Mucosa of stomach (tissue), 1 donor: Measurements from ENCODE around the gene GPRC5A.

ENCODE experiments used
- H3K27me3 ChIP-seq: one replicate; pipeline ENCODE4 v1.7.0; 2013; ENCODE audit warnings: mild to moderate bottlenecking, low read length; ENCODE audit not compliant: control insufficient read depth, insufficient read depth
- H3K36me3 ChIP-seq: one replicate; pipeline ENCODE4 v1.7.0; 2013; ENCODE audit warnings: low read length; ENCODE audit not compliant: control insufficient read depth, insufficient read depth
- H3K4me1 ChIP-seq: one replicate; pipeline ENCODE4 v1.7.0; 2013; ENCODE audit warnings: mild to moderate bottlenecking, low read length; ENCODE audit not compliant: control insufficient read depth, insufficient read depth
- H3K4me3 ChIP-seq: one replicate; pipeline ENCODE4 v1.7.0; 2013; ENCODE audit warnings: low read length
- H3K9ac ChIP-seq: one replicate; pipeline ENCODE4 v1.7.0; 2013; ENCODE audit warnings: mild to moderate bottlenecking, low read length, moderate library complexity
- H3K9me3 ChIP-seq: one replicate; pipeline ENCODE4 v1.7.0; 2013; ENCODE audit warnings: mild to moderate bottlenecking, low read length, moderate library complexity; ENCODE audit not compliant: control insufficient read depth
- donor health status: Pancreatic carcinoma.

The GPRC5A gene

DNA sequence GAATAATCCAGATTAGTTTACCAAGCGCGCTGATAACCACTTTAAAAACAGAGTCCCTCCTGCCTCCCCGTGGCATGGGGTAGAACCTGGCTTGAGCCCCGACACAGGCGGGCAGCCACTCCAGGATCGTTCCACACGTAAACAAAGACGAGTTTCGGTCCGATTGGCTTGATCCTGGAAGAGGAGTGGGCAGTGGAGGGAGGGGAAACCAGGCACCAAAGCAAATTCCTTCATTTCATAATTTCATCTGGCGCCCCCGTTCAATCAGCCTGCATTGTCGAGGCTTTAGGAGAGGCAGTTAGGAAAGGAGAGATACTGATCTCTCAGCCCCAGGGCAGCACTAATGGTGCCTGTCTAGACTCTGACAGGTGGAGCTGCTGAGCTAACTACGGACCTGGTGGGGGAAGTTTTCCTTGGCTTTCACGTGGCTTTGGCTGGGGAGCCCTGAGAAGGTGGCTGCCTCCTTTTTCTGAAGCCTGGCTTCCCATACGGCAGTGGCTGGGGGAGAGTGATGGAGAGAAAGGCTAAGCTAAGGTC, 751 bp upstream of the GPRC5A start:
- peak overlapping the region; percentile 92 for H3K9ac ChIP-seq
- peaks cover 7% of the 10 kb centered on the region for H3K27me3 ChIP-seq
- no peaks in the 10 kb centered on the region for H3K36me3 ChIP-seq
- peaks cover 20% of the 10 kb centered on the region for H3K4me1 ChIP-seq
- no peaks in the 10 kb centered on the region for H3K9me3 ChIP-seq
- peak overlapping the region; percentile 79 for H3K4me3 ChIP-seq

DNA sequence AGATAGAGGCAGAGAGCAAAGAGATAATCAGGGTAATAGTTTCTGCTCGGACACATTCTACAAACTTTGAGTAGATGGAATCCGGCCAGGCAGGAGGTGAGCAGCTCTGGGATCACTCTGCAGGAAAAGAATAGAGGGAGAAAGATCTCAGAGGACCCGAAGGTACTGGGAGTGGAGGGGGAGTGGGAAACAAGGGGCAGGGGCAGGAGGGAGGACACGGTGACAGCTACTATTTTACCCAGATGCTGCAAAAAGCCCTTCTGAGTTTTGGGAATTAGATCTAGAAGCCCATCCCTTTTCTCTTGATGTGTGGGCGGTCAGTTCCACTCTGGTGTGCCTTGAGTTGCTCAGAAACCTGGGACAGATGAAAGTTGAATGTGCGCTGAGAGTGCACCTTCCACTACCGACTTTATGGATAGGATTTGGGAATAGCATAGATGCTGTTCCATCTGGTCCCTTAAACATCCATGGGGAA, 556 bp downstream of the GPRC5A start:
- Histone ChIP-seq H3K4me1 (peaks cover 14% of the 10 kb centered on the region), H3K4me3 (peak overlapping the region; percentile 79), H3K36me3 (no peaks in the 10 kb centered on the region), H3K27me3 (peaks cover 7% of the 10 kb centered on the region), H3K9me3 (no peaks in the 10 kb centered on the region), H3K9ac (peak overlapping the region; percentile 92)

DNA sequence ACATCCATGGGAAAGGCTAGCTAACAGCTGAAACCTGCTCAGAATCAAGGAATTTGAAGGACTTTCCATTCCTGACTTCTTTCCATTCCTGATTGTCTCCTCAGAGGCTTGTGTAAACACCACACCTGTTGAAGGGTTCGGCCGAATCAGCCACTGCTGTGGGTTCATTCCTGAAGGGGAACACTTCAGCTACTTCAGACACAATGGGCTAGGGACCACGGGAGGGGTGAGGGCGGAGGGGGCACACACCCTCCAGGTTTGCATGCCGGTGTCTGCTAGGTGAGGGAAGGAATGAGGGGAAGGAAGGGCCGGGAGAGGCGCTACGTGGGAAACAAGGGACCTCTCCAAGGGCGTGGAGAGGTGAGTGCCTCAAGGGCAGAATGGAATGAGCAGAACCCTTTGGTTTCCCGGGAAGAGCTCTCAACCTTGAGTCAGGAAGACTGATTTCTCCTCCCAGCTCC, 1.3 kb downstream of the GPRC5A start:
- H3K27me3 ChIP-seq, result peaks cover 7% of the 10 kb centered on the region
- H3K36me3 ChIP-seq, result no peaks in the 10 kb centered on the region
- H3K4me3 ChIP-seq, result peak overlapping the region; percentile 79
- no peaks in the 10 kb centered on the region for H3K9me3 ChIP-seq
- peaks cover 14% of the 10 kb centered on the region for H3K4me1 ChIP-seq
- H3K9ac ChIP-seq, result peak overlapping the region; percentile 92

DNA sequence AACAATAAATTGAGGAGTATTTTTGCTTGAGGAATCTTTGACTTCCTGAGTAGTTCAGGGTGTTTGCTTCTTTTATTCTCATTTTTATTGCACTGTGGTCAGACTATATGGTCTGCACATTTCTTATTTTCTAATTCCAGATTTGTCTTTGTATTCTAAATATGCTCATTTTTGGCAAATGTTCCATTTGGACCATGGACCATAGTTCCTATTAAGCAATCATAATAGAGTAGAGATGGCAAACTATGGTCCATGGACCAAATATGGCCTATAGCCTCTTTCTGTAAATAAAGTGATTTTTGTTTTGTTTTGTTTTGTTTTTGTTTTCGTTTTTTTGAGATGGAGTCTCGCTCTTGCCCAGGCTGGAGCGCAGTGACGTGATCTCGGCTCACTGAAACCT, 2.1 kb downstream of the GPRC5A start:
- no peaks in the 10 kb centered on the region for H3K36me3 ChIP-seq
- H3K9me3 ChIP-seq, result no peaks in the 10 kb centered on the region
- H3K9ac ChIP-seq, result peak overlapping the region; percentile 92
- peaks cover 7% of the 10 kb centered on the region for H3K27me3 ChIP-seq
- no peak overlapping the region for H3K4me3 ChIP-seq
- H3K4me1 ChIP-seq, result peaks cover 14% of the 10 kb centered on the region

DNA sequence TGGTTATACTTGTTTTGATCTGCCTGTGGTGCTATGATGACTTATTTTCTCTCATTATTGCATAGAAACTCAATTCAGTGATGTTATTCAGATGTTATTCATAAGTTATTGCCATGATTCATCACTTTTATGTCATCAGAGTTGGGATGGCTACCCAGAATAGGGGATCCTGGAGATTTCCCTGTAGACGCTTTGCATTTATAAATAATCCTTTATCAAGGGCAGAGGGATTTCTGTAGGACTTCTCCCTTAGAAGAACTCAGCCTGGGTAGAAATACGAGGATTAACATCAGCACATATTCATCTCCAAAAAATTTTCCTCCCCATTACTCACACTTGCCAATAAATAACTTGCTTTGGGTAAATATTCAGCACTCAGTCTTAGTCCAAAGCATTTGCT, 4.9 kb downstream of the GPRC5A start:
- Histone ChIP-seq H3K4me1 (peaks cover 14% of the 10 kb centered on the region), H3K9ac (no peak overlapping the region), H3K36me3 (no peaks in the 10 kb centered on the region), H3K4me3 (no peak overlapping the region), H3K9me3 (no peaks in the 10 kb centered on the region), H3K27me3 (peaks cover 1% of the 10 kb centered on the region)

DNA sequence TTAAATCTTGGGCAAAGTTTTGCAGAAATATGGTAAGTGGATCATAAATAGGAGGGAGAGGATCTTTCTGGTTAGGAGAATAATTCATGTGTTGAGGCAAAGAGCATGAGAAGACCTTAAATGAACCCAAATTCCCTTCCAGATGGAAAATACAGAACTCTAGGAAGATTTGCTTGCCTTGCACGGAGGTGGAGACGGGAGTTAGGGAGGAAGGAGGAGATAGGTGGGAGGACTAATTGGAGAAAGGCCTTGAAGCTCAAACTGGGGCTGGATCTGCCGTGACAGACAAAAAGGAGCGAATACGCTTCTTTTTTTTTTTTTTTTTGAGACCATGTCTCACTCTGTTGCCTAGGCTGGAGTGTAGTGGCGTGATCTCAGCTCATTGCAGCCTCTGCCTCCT, 5.9 kb downstream of the GPRC5A start:
- H3K4me1 ChIP-seq, result peaks cover 16% of the 10 kb centered on the region
- H3K9ac ChIP-seq, result no peak overlapping the region
- H3K9me3 ChIP-seq, result no peaks in the 10 kb centered on the region
- H3K27me3 ChIP-seq, result no peaks in the 10 kb centered on the region
- no peaks in the 10 kb centered on the region for H3K36me3 ChIP-seq
- no peak overlapping the region for H3K4me3 ChIP-seq

DNA sequence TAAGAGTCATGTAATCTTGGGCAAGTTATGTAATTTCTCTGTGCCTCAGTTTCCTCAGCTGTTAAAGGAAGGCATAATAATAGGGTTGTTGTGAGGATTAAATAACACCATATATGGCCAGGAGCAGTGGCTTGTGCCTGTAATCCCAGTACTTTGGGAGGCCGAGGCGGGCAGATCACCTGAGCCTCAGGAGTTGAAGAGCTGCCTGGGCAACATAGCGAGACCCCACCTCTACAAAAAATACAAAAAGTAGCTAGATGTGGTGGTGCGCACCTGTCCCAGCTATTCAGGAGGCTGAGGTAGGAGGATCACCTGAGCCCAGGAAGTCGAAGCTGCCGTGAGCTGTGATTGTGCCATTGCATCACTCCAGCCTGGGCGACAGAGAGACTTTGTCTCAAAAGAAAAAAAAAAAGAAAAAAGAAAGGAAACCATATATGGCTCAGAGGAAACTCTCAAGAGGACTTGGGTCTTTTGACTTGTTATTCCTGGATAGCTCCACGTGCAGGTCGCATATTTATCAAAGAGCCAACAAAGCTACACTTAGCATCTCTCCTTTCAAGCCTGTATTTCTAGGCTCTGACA, 6.9 kb downstream of the GPRC5A start:
- Histone ChIP-seq H3K27me3 (no peaks in the 10 kb centered on the region), H3K4me3 (no peak overlapping the region), H3K9me3 (no peaks in the 10 kb centered on the region), H3K4me1 (peaks cover 16% of the 10 kb centered on the region), H3K9ac (no peak overlapping the region), H3K36me3 (no peaks in the 10 kb centered on the region)

DNA sequence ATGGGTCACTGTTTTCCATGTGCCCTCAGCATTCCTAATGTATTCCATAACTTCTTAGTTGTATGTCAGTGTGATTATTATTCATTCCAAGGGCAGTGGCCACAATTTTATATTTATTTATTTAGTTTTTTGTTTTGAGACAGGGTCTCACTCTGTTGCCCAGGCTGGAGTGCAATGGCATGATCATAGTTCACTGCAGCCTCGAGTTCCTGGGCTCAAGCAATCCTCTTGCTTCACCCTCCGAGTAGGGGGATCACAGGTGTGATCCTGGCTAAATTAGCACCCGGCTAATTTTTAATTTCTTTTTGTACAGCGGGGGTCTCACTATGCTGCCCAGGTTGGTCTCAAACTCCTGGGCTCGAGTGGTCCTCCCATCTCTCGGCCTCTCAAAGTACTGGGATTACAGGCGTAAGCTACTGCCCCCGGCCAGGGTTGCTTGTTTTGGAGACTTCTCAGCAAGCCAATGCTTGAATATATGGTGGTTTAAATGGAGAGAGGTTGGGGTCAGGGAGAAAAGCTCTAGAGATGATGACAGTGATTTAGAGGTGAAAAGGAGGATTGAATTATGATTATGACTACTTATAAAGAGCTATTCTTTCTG, 7.6 kb downstream of the GPRC5A start:
- Histone ChIP-seq H3K9ac (no peak overlapping the region), H3K4me3 (no peak overlapping the region), H3K36me3 (no peaks in the 10 kb centered on the region), H3K9me3 (no peaks in the 10 kb centered on the region), H3K27me3 (no peaks in the 10 kb centered on the region), H3K4me1 (peaks cover 24% of the 10 kb centered on the region)

DNA sequence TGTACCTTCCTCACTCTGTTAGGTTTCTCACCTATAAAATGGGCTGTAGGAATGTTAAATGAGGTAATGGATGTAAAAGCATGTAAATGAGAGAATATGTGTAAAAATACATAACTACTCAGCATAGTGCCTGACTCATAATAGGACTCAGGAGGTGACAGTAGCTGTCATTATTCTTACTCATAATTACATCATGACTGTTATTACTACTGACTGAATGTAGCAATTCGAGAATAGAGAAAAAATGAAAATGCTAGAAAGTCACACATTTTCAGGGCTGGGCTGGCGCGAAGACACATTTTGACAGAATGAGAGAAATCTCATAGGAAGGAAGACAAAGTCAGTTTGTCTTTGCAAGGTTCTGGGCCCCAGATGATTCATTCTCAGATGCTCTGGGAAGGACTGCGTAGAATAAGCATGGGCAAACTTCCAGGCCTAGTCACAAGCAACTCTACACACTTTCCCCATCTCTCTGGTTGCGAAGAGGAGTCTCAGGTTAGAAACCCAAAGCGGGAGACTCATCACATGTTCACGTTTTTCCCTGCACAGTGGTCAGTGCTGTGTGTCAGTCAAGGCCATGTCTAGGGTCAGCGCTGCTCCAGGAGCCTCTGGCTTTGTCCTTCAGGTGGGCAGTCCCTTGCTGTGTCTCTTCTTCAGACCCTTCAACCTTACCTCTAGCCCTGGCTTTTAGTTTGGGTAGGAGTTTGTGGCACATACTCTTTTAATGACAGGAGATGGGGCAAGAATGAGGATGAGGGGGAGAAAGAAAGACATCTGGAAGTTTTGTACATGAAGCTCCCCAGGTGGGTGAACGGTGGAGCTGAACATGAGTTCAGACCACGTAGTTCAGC, 8.4 kb downstream of the GPRC5A start:
- Histone ChIP-seq H3K4me1 (peaks cover 28% of the 10 kb centered on the region), H3K9me3 (no peaks in the 10 kb centered on the region), H3K9ac (no peak overlapping the region), H3K27me3 (no peaks in the 10 kb centered on the region), H3K4me3 (no peak overlapping the region), H3K36me3 (no peaks in the 10 kb centered on the region)

DNA sequence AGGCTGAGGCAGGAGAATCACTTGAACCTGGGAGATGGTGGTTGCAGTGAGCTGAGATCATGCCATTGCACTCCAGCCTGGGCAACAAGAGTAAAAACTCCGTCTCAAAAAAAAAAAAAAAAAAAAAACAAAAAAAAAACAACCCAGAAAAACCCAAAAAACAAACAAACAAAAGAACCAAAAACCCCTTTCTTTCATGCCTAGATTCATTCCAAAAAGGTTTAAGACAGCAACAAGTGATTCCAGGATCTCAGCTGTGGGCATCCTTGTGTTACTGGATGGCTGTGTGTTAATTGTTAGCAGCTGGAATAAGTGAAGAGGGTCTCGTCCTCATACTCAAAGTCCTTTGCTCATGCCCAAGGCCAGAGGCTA, 9.4 kb downstream of the GPRC5A start:
- H3K27me3 ChIP-seq, result no peaks in the 10 kb centered on the region
- no peaks in the 10 kb centered on the region for H3K36me3 ChIP-seq
- H3K4me3 ChIP-seq, result no peak overlapping the region
- H3K9me3 ChIP-seq, result no peaks in the 10 kb centered on the region
- H3K4me1 ChIP-seq, result peaks cover 28% of the 10 kb centered on the region
- peak overlapping the region; percentile 5 for H3K9ac ChIP-seq

DNA sequence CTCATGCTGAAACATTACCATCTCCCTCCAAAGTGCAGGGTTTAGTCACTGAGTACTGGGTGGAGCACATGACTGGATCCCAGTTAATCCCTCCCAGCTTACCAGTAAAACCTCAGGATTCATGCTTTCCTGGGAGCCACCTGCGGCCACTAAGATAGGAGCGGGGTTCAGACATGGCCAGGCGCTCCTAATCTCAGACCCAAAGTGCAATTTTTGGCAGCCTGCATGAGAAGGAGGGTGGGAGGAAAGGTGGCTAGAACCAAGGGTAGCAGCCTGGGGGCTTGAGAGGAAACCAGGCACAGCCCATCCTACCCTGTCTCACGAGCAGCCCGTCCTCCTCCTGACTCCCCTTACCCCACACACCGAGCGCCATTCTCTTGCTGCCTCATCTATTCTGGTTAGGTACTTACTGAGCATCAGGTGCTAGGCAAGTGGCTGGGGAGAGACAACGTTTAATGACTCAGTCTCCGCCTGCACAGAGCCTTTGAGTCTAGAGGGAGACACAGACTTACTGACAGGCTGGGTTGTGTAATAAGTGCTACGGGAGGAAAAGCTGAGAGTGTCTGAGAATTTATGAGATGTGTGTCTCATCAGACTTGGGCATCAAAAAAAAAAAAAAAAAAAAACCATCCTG, 9.9 kb downstream of the GPRC5A start:
- no peaks in the 10 kb centered on the region for H3K27me3 ChIP-seq
- H3K4me1 ChIP-seq, result peaks cover 28% of the 10 kb centered on the region
- H3K36me3 ChIP-seq, result no peaks in the 10 kb centered on the region
- peak overlapping the region; percentile 5 for H3K9ac ChIP-seq
- no peaks in the 10 kb centered on the region for H3K9me3 ChIP-seq
- H3K4me3 ChIP-seq, result no peak overlapping the region
